ENCODE data around the gene C11orf97. TPM values are rescaled to one million over a fixed set of nuclear protein-coding genes. Genes with fewer than 3 reads are reported as not detected.

The C11orf97 gene
- total RNA-seq, 1 donor from 2014 or later = not detected

DNA sequence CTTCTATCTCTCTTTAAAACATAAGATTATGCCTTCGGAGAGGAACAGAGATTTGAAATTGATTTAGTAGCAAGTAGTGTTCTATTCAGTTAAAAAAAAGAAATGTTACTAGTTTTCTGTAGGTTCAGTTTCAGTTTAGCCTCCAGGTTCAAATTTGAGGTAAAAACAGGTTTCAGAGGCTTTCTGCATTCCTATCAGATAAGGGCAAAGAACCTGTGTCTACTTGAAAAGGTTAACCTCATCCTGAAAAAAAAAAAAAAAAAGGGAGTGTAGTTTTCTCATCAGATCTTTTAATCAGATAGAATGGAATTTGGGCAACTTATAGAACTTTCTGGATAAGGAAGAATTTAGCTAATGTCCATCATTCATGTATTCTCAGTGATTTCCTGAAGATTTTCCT lies 12.1 kb downstream of the C11orf97 start:
- DNase-seq (ENCODE audit: extremely low read depth, low read depth, low spot score) = no peak

GRCh38 chr11:94525546-94526324 lies 13.5 kb downstream of the C11orf97 start:
- no peak for DNase-seq (ENCODE audit: extremely low read depth, low read depth, low spot score)

- no peak for DNase-seq (ENCODE audit: extremely low read depth, low read depth, low spot score)
These were observed 14.6 kb downstream of the C11orf97 start for GRCh38 chr11:94526645-94527438.

- DNase-seq (ENCODE audit: extremely low read depth, low read depth, low spot score) = no peak
These were observed 16.3 kb downstream of the C11orf97 start for GRCh38 chr11:94528551-94528950.

DNA sequence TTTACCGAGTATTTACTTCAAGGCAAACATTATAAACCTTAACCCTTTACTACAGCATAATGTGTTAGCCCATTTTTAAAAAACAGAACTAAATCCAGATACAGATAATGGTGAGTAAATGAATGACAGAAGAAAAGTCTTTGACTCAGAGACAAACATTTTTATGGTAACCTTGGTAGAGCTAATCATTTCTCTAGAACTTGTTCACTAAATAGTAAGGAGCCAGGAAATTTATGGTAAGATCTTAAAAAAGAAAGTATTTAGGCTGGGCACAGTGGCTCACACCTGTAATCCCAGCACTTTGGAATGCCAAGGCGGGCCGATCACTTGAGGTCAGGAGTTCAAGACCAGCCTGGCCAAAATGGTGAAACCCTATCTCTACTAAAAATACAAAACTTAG lies 19.9 kb downstream of the C11orf97 start:
- DNase-seq (ENCODE audit: extremely low read depth, low read depth, low spot score) = no peak

DNA sequence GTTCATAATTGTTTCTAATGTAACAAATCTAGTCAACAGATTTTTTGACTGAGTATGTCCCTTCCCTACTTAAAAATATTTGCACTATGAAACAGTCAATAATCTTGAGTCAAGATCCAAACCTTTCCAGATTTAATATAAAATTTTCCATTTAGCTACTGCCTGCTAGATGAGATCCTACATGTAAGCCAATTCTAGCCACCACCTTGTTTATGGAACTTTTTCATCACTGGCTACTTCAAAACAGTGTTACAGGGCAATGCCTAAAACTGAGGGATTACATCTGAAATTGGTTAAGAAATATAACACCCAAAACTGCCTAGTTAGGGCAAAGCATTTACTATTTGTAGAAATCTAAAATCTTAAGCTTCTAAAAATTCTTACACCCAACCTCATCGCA lies 20.9 kb downstream of the C11orf97 start:
- DNase-seq (ENCODE audit: extremely low read depth, low read depth, low spot score) = no peak

GRCh38 chr11:94533696-94534630 lies 21.7 kb downstream of the C11orf97 start:
- no peak for DNase-seq (ENCODE audit: extremely low read depth, low read depth, low spot score)

GRCh38 chr11:94536386-94536785 lies 24.1 kb downstream of the C11orf97 start:
- DNase-seq (ENCODE audit: extremely low read depth, low read depth, low spot score) = no peak

GRCh38 chr11:94537031-94537600 lies 24.9 kb downstream of the C11orf97 start:
- DNase-seq (ENCODE audit: extremely low read depth, low read depth, low spot score) = no peak

DNA sequence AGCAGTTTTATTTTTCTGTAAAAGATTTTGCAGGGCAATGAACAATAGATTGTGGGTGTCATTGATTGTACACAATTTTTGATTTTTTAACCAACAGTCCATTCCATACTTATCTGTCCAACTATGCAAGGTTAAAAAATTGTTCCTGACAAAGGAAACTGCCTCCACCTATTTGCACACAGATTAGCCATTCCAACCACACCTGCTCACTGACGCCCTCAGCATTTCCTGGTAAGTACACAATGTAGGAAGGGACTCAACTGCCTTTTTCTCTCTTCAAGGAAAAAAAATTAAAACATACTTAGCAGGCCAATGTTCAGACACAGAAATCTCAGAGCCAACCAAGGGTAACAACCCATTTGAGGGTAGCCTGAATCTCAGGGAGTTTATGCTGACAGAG lies 27.2 kb downstream of the C11orf97 start:
- no peak for DNase-seq (ENCODE audit: extremely low read depth, low read depth, low spot score)

DNA sequence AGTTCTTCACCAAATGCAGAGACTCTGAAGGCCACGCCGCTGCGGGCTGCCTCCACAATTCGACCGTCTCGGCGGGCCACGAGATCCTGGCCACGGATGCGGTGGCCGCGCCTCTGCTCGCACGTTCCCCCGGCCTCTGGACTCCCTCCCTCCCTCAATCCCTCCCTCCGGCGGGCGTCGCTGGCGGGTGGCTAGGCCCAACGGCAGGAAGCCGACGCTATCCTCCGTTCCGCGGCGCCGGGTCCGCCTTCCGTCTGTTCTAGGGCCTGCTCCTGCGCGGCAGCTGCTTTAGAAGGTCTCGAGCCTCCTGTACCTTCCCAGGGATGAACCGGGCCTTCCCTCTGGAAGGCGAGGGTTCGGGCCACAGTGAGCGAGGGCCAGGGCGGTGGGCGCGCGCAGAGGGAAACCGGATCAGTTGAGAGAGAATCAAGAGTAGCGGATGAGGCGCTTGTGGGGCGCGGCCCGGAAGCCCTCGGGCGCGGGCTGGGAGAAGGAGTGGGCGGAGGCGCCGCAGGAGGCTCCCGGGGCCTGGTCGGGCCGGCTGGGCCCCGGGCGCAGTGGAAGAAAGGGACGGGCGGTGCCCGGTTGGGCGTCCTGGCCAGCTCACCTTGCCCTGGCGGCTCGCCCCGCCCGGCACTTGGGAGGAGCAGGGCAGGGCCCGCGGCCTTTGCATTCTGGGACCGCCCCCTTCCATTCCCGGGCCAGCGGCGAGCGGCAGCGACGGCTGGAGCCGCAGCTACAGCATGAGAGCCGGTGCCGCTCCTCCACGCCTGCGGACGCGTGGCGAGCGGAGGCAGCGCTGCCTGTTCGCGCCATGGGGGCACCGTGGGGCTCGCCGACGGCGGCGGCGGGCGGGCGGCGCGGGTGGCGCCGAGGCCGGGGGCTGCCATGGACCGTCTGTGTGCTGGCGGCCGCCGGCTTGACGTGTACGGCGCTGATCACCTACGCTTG lies 31.7 kb downstream of the C11orf97 start, which contains the start of gene FUT4:
TSS of gene FUT4 (plus strand) at position 227 of the 951 bp plus-strand sequence. CDS start at position 440, 213 bp downstream.
- DNase-seq (ENCODE audit: extremely low read depth, low read depth, low spot score) = no peak

- DNase-seq (ENCODE audit: extremely low read depth, low read depth, low spot score) = no peak
These were observed 32.5 kb downstream of the C11orf97 start for GRCh38 chr11:94544646-94545263.

GRCh38 chr11:94545264-94546161 lies 33.3 kb downstream of the C11orf97 start:
- no peak for DNase-seq (ENCODE audit: extremely low read depth, low read depth, low spot score)

- DNase-seq (ENCODE audit: extremely low read depth, low read depth, low spot score) = no peak
These were observed 33.9 kb downstream of the C11orf97 start for GRCh38 chr11:94546162-94546470.

DNA sequence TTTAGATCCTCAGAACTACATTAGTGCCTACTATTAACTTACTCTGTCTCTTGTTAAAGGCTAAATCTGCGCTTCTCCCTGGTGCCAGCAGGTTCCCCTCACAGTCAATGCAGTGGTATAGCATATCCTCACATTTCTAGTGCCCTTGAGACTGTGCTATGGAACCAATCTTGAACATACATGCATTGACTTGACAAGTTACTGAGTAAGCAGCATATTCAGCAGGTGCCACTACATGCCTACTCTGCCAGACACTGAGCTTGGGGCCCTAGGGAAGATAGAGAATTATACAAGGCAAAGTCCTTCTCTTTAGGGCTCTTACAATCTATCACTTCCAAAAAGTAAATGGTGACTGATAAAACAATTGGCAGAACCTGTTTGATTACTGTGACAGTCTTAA lies 34.6 kb downstream of the C11orf97 start:
- no peak for DNase-seq (ENCODE audit: extremely low read depth, low read depth, low spot score)

GRCh38 chr11:94549146-94549545 lies 36.9 kb downstream of the C11orf97 start:
- DNase-seq (ENCODE audit: extremely low read depth, low read depth, low spot score) = no peak

DNA sequence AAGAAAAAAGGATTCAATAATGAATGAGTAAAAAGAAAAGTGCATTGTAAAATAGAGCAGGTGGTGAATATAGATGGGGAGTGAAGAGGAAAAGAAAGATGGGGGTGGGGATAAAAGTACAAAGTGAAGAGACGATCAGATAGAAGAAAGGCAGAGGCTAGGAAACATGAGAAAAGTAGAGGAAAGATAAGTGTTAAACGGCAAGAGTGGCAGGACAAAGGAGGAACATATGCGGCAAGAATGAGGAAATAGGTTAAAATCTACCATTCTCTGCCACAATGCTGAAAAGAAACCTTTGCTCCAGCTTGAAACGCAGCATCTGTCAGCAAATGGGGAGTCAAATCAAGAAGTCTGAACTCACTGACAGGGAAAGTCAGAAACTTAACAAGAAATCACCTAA lies 38.3 kb downstream of the C11orf97 start:
- no peak for DNase-seq (ENCODE audit: extremely low read depth, low read depth, low spot score)

- no peak for DNase-seq (ENCODE audit: extremely low read depth, low read depth, low spot score)
These were observed 41.7 kb downstream of the C11orf97 start for GRCh38 chr11:94553938-94554337.

Measured in glomerular endothelial cell (primary cell).